K562 (cell line): ENCODE results near the gene PPHLN1. TPM values are rescaled to one million over a fixed set of nuclear protein-coding genes. Genes with fewer than 3 reads are reported as not detected.

Experiments used
- ATAC-seq: fragments of 200-7000 bp; cut with Tn5 transposase; 3 replicates; pipeline ENCODE4 v1.9.1; 2020; ENCODE audit warnings: moderate library complexity
- BruUV-seq: library from RNA; stranded (reverse); fragments of 400-500 nt; replicated peaks from 2 replicates; lab custom pipeline; 2021; lab: Mats Ljungman, UMichigan
- CTCF ChIA-PET: fragments of 300-600 bp; formaldehyde crosslinking; extraction: SDS; loops from one replicate; lab custom pipeline; 2021; ENCODE audit warnings: low intra/inter-chr PET ratio; lab: Yijun Ruan, JAX
- POLR2A ChIA-PET: fragments of 300-600, 350-650 bp; sonication (Branson Sonifier 250); formaldehyde crosslinking; extraction: SDS; loops from one replicate; lab custom pipeline; 2021; ENCODE audit warnings: antibody characterized with exemption, inconsistent platforms; lab: Yijun Ruan, JAX
- DNase-seq, 4 experiments: peaks; one replicate each; pipeline versions ENCODE4 v3.0.0 to v3.0.0-alpha.2; 2011 to 2018; ENCODE audit warnings: low spot score in 3 of 4, mixed read lengths in 3 of 4; ENCODE audit errors: extremely low read depth in 1 of 4
- FAIRE-seq: peaks from 2 replicates; lab custom pipeline; 2011; peaks lifted over from hg19 to GRCh38; lab: Jason Lieb, UNC
- H2AFZ ChIP-seq: 2 replicates; pipeline ENCODE4 v1.6.0; 2011; ENCODE audit warnings: low read depth, low read length, control low read depth, inconsistent platforms
- H3K27ac ChIP-seq: fragments of 200-600 bp; 3 replicates; pipeline ENCODE4 v1.8.0; 2011; ENCODE audit warnings: low read depth, mild to moderate bottlenecking, control low read depth, inconsistent platforms, low read length, moderate library complexity, mixed read lengths; ENCODE audit errors: extremely low read depth
- H3K27me3 ChIP-seq, 2 experiments: fragments of 300-600 bp in 1 of 2; 2 replicates in 1 of 2; 3 replicates in 1 of 2; pipeline versions ENCODE4 v1.6.0 to v1.8.0; 2011; ENCODE audit warnings: inconsistent platforms in 2 of 2, low read length in 2 of 2, mild to moderate bottlenecking in 1 of 2, mixed read lengths in 1 of 2, moderate library complexity in 1 of 2; ENCODE audit not compliant: control insufficient read depth in 2 of 2, insufficient read depth in 2 of 2
- H3K36me3 ChIP-seq: fragments of 300-600 bp; 3 replicates; pipeline ENCODE4 v1.8.0; 2011; ENCODE audit warnings: mild to moderate bottlenecking, low read length, inconsistent platforms; ENCODE audit not compliant: control insufficient read depth, insufficient read depth
- H3K4me1 ChIP-seq, 2 experiments: fragments of 200-600 bp in 1 of 2; replicated peaks in 1 of 2; 2 replicates in 1 of 2; 3 replicates in 1 of 2; pipeline versions ENCODE4 v1.5.1 to v1.8.0; 2011; ENCODE audit warnings: inconsistent platforms in 2 of 2, low read length in 2 of 2, mild to moderate bottlenecking in 1 of 2, mixed read lengths in 1 of 2, moderate library complexity in 1 of 2; ENCODE audit not compliant: control insufficient read depth in 2 of 2, insufficient read depth in 2 of 2
- H3K4me2 ChIP-seq: 2 replicates; pipeline ENCODE4 v1.6.1; 2011; ENCODE audit warnings: low read length, control low read depth, inconsistent platforms, mixed read lengths; ENCODE audit not compliant: insufficient read depth
- H3K4me3 ChIP-seq: fragments of 200-600 bp; sonication (generic), shearing (Covaris generic); 2 replicates; pipeline ENCODE4 v1.5.1; 2016; ENCODE audit warnings: control low read depth, inconsistent platforms
- H3K79me2 ChIP-seq: fragments of 200-600 bp; 3 replicates; pipeline ENCODE4 v1.8.0; 2011; ENCODE audit warnings: low read length, inconsistent platforms; ENCODE audit not compliant: control insufficient read depth, insufficient read depth
- H3K9ac ChIP-seq, 2 experiments: 2 replicates each; pipeline versions ENCODE4 v1.6.0 to v1.6.1; 2011; ENCODE audit warnings: low read depth in 2 of 2, low read length in 2 of 2, control low read depth in 1 of 2, inconsistent platforms in 1 of 2, mild to moderate bottlenecking in 1 of 2, mixed read lengths in 1 of 2; ENCODE audit not compliant: insufficient read depth in 1 of 2
- H3K9me1 ChIP-seq: one replicate; pipeline ENCODE4 v1.6.0; 2011; ENCODE audit warnings: inconsistent platforms, mild to moderate bottlenecking, low read length, moderate library complexity; ENCODE audit not compliant: control insufficient read depth, insufficient read depth
- H3K9me3 ChIP-seq: replicated peaks from 2 replicates; pipeline ENCODE4 v1.5.1; 2011; ENCODE audit warnings: low read depth, low read length, inconsistent platforms; ENCODE audit not compliant: control insufficient read depth, insufficient read depth
- H4K20me1 ChIP-seq: replicated peaks from 2 replicates; pipeline ENCODE4 v1.6.1; 2011; ENCODE audit warnings: low read length, inconsistent platforms, mixed read lengths; ENCODE audit not compliant: control insufficient read depth, insufficient read depth
- CHCHD3 ChIP-seq: fragments of 250-450 bp; sonication (Bioruptor Pico); IDR thresholded peaks from 2 replicates; pipeline ENCODE4 v2.1.2; 2022; ENCODE audit warnings: mild to moderate bottlenecking
- CREBBP ChIP-seq: IDR thresholded peaks from one replicate; pipeline ENCODE4 v1.6.1; 2012; ENCODE audit warnings: low read depth, mild to moderate bottlenecking, control low read depth, inconsistent platforms, low read length
- GATAD2A ChIP-seq: fragments of 450-650 bp; IDR thresholded peaks from 2 replicates; pipeline ENCODE4 v1.6.1; 2017
- HNRNPL ChIP-seq: fragments of 200-400 bp; formaldehyde crosslinking; IDR thresholded peaks from 2 replicates; pipeline ENCODE4 v1.6.1; 2017; ENCODE audit warnings: low read depth, mild to moderate bottlenecking, low read length
- HSF4 ChIP-seq: fragments of 250-450 bp; sonication (Bioruptor Pico); IDR thresholded peaks from 2 replicates; pipeline ENCODE4 v2.1.2; 2022; ENCODE audit warnings: mild to moderate bottlenecking, moderate library complexity, borderline replicate concordance
- NR1H2 ChIP-seq: sonication (generic); formaldehyde crosslinking; IDR thresholded peaks from 2 replicates; pipeline ENCODE4 v1.4.0; 2020; ENCODE audit warnings: mild to moderate bottlenecking, missing genetic modification reagents
- PCBP2 ChIP-seq: fragments of 200-400 bp; formaldehyde crosslinking; IDR thresholded peaks from 2 replicates; pipeline ENCODE4 v1.6.1; 2018; ENCODE audit warnings: low read length, low read depth, mild to moderate bottlenecking, moderate library complexity; ENCODE audit not compliant: poor library complexity, severe bottlenecking
- RBM22 ChIP-seq: fragments of 200-400 bp; formaldehyde crosslinking; IDR thresholded peaks from 2 replicates; pipeline ENCODE4 v1.6.1; 2018; ENCODE audit warnings: low read length, low read depth; ENCODE audit not compliant: poor library complexity, severe bottlenecking
- TCF7 ChIP-seq: sonication (generic); IDR thresholded peaks from 2 replicates; pipeline ENCODE4 v1.6.1; 2016; ENCODE audit warnings: antibody characterized with exemption, borderline replicate concordance
- ZBTB43 ChIP-seq: sonication (generic); formaldehyde crosslinking; IDR thresholded peaks from 2 replicates; pipeline ENCODE4 v1.8.0; 2023; ENCODE audit warnings: mild to moderate bottlenecking, missing genetic modification reagents
- ZNF444 ChIP-seq: fragments of 250-450 bp; sonication (Bioruptor Pico); IDR thresholded peaks from 2 replicates; pipeline ENCODE4 v1.4.0; 2020; ENCODE audit warnings: mild to moderate bottlenecking, moderate library complexity
- ZNF740 ChIP-seq, 3 experiments: fragments of 200-800 bp in 1 of 3; sonication (Bioruptor generic) in 1 of 3; sonication (generic) in 1 of 3; formaldehyde crosslinking in 1 of 3; IDR thresholded peaks; 2 replicates each; pipeline versions ENCODE4 v1.6.1 to v1.8.0; 2016 to 2022; ENCODE audit warnings: mild to moderate bottlenecking in 2 of 3, missing compliant biosample characterization in 2 of 3, missing genetic modification characterization in 2 of 3, missing genetic modification reagents in 1 of 3
- WGBS: fragments of 100-300 bp; shearing (Covaris generic); methylation state at CpG from one replicate; pipeline ENCODE4 v1.1.6; 2016; ENCODE audit warnings: low coverage, mixed read lengths; ENCODE audit not compliant: insufficient coverage; ENCODE audit errors: missing lambda C conversion rate; 5-methylcytosine and 5-hydroxymethylcytosine counted together
- in situ Hi-C: fragments of 300-500 bp; cut with MboI; formaldehyde crosslinking; loops from 4 replicates; pipeline ENCODE4 v1.15.0; 2018; ENCODE audit warnings: inconsistent platforms, mixed read lengths
- intact Hi-C: fragments of 100-400 bp; cut with micrococcal nuclease; formaldehyde crosslinking; loops from 2 replicates; pipeline ENCODE4 v1.14.2; 2022
- polyA plus RNA-seq, 8 experiments: library from polyadenylated mRNA; depleted of rRNA in 4 of 8; stranded (reverse) in 5 of 8; unstranded in 3 of 8; fragments of >200 nt; fragmentation: Nextera tagmentation in 2 of 8; fragmentation: Illumina TruSeq in 1 of 8; extraction: Ambion mirVana in 2 of 8; extraction: Trizol in 1 of 8; gene quantifications; 2 replicates each; pipeline versions ENCODE4 v1.2.1 to v1.2.3, GENCODE V29; 2011 to 2014; ENCODE audit warnings: inconsistent platforms in 1 of 8, missing spikeins in 1 of 8
- total RNA-seq, 7 experiments: library from RNA; depleted of rRNA in 6 of 7; stranded (reverse); fragments of >200 nt in 6 of 7; fragmentation: Illumina TruSeq in 2 of 7; extraction: Trizol in 2 of 7; gene quantifications; 2 replicates each; pipeline versions ENCODE4 v1.2.1 to v1.2.3, GENCODE V29; 2011 to 2021; ENCODE audit warnings: low replicate concordance in 1 of 7
- TF ChIP-seq, protein P1 (sequence below): fragments of 450-650 bp; IDR thresholded peaks from 2 replicates; pipeline ENCODE4 v1.7.1; 2018; ENCODE audit warnings: mild to moderate bottlenecking, low read depth; ENCODE audit not compliant: partially characterized antibody
- TF ChIP-seq, protein P2 (sequence below): fragments of 250-450 bp; sonication (Bioruptor Pico); IDR thresholded peaks from 2 replicates; pipeline ENCODE4 v1.8.0; 2022; ENCODE audit warnings: inconsistent platforms, mild to moderate bottlenecking, moderate library complexity, borderline replicate concordance

PPHLN1 gene
- total and polyA plus RNA-seq, 9 of the 15 experiments (the other 6 are each of a cell fraction or from before 2014, with no cell fraction given): 66.3 to 112 (median 93.6) TPM

DNA sequence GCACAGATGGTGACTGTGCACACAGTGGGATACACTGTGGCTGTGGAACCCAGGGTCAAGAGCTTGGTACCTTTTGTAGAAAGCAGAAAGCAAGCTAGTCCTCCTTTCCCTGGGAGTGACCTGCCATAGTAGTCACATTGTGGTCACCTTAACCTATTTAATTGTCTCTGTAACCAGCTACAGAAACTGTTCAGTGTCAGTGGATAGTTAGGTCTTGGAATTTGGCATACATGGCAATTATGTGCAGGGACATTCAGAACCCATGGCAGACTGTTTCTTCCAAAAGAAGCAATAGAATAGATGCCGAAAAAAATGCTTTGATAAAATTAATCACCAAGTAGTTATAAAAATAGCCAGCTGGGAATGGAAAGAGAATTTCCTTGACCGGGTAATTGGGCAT lies 30.4 kb downstream of the PPHLN1 start (continued):
- TF ChIP-seq, protein P1, sequence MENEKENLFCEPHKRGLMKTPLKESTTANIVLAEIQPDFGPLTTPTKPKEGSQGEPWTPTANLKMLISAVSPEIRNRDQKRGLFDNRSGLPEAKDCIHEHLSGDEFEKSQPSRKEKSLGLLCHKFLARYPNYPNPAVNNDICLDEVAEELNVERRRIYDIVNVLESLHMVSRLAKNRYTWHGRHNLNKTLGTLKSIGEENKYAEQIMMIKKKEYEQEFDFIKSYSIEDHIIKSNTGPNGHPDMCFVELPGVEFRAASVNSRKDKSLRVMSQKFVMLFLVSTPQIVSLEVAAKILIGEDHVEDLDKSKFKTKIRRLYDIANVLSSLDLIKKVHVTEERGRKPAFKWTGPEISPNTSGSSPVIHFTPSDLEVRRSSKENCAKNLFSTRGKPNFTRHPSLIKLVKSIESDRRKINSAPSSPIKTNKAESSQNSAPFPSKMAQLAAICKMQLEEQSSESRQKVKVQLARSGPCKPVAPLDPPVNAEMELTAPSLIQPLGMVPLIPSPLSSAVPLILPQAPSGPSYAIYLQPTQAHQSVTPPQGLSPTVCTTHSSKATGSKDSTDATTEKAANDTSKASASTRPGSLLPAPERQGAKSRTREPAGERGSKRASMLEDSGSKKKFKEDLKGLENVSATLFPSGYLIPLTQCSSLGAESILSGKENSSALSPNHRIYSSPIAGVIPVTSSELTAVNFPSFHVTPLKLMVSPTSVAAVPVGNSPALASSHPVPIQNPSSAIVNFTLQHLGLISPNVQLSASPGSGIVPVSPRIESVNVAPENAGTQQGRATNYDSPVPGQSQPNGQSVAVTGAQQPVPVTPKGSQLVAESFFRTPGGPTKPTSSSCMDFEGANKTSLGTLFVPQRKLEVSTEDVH: no peak
- no peak for TF ChIP-seq CREBBP
- TF ChIP-seq ZNF444 (CRISPR knock-in tag): no peak
- TF ChIP-seq RBM22: no peak
- TF ChIP-seq HSF4: no peak

GRCh38 chr12:42360747-42361403 lies 34.9 kb downstream of the PPHLN1 start:
- TF ChIP-seq PCBP2 (no peak), CHCHD3 (CRISPR knock-in tag) (no peak), TCF7 (no peak), GATAD2A (no peak), NR1H2 (CRISPR knock-in tag) (no peak), ZBTB43 (CRISPR knock-in tag) (no peak), ZNF740 (CRISPR knock-in tag; IDR thresholded peaks at IDR 0.05) (no peak), ZNF740 (tag; IDR thresholded peaks at IDR 0.05) (no peak), HNRNPL (no peak)
- TF ChIP-seq, protein P2, sequence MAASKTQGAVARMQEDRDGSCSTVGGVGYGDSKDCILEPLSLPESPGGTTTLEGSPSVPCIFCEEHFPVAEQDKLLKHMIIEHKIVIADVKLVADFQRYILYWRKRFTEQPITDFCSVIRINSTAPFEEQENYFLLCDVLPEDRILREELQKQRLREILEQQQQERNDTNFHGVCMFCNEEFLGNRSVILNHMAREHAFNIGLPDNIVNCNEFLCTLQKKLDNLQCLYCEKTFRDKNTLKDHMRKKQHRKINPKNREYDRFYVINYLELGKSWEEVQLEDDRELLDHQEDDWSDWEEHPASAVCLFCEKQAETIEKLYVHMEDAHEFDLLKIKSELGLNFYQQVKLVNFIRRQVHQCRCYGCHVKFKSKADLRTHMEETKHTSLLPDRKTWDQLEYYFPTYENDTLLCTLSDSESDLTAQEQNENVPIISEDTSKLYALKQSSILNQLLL (CRISPR knock-in tag): no peak
- Histone ChIP-seq H3K4me1 (peaks cover 7 to 11% of the 10 kb centered on the region in 2 experiments; a peak in 3 of 5 replicates), H2AFZ (no peak overlapping the region), H3K9me3 (no peaks in the 10 kb centered on the region), H3K27ac (no peak overlapping the region), H3K36me3 (peaks cover 20% of the 10 kb centered on the region), H4K20me1 (no peaks in the 10 kb centered on the region), H3K9ac (no peak overlapping the region), H3K9me1 (no peaks in the 10 kb centered on the region), H3K4me3 (no peak overlapping the region), H3K27me3 (no peaks in the 10 kb centered on the region), H3K79me2 (0 out of 3 replicates have a peak, but pooled peaks cover 2% of the 10 kb centered on the region), H3K4me2 (no peak overlapping the region)
- no peak for DNase-seq
- ChIA-PET POLR2A (no interaction called here), CTCF (no interaction called here)
- intact Hi-C loops: no loop called here
- in situ Hi-C loops: no loop called here
- FAIRE-seq: no peak
- no TSS peak for BruUV-seq
- 97% methylated on average over 6 of the region's 6 CpGs for WGBS
- ATAC-seq: no peak
